DOHH2 (cell line): Measurements from ENCODE around the gene NUP85.

Experiments
- H3F3A ChIP-seq: fragments of 200-600 bp; sonication (generic), shearing (Covaris generic); 2 replicates; pipeline ENCODE4 v1.6.0; 2016; ENCODE audit warnings: antibody characterized with exemption, mild to moderate bottlenecking; ENCODE audit not compliant: control insufficient read depth, insufficient read depth
- H3K27ac ChIP-seq: fragments of 200-600 bp; sonication (generic); 2 replicates; pipeline ENCODE4 v1.5.1; 2014; ENCODE audit warnings: low read depth, mild to moderate bottlenecking, low read length, moderate library complexity
- H3K27me3 ChIP-seq: fragments of 200-600 bp; sonication (generic); 2 replicates; pipeline ENCODE4 v1.6.1; 2014; ENCODE audit warnings: mild to moderate bottlenecking, low read length, mixed read lengths; ENCODE audit not compliant: control insufficient read depth
- H3K36me3 ChIP-seq: fragments of 200-600 bp; sonication (generic); 2 replicates; pipeline ENCODE4 v1.6.1; 2014; ENCODE audit warnings: mild to moderate bottlenecking, low read length, moderate library complexity, mixed read lengths; ENCODE audit not compliant: control insufficient read depth
- H3K4me1 ChIP-seq: fragments of 200-600 bp; sonication (generic); 2 replicates; pipeline ENCODE4 v1.6.1; 2014; ENCODE audit warnings: mild to moderate bottlenecking, low read length, mixed read lengths; ENCODE audit not compliant: control insufficient read depth
- H3K4me2 ChIP-seq: fragments of 200-600 bp; sonication (generic); 2 replicates; pipeline ENCODE4 v1.6.0; 2014; ENCODE audit warnings: mild to moderate bottlenecking, low read length, moderate library complexity
- H3K4me3 ChIP-seq: fragments of 200-600 bp; sonication (generic); 2 replicates; pipeline ENCODE4 v1.5.1; 2014; ENCODE audit warnings: mild to moderate bottlenecking, low read length, mixed read lengths
- H3K79me2 ChIP-seq: fragments of 200-600 bp; sonication (generic); 2 replicates; pipeline ENCODE4 v1.6.1; 2014; ENCODE audit warnings: mild to moderate bottlenecking, low read length, mixed read lengths; ENCODE audit not compliant: control insufficient read depth
- H3K9me2 ChIP-seq: fragments of 200-600 bp; sonication (generic); replicated peaks from 2 replicates; pipeline ENCODE4 v1.6.1; 2014; ENCODE audit warnings: mild to moderate bottlenecking, low read length, mixed read lengths; ENCODE audit not compliant: control insufficient read depth
- H3K9me3 ChIP-seq: fragments of 200-600 bp; sonication (generic); 2 replicates; pipeline ENCODE4 v1.6.1; 2014; ENCODE audit warnings: antibody characterized with exemption, low read length, mixed read lengths; ENCODE audit not compliant: control insufficient read depth, insufficient read depth
- H4K20me1 ChIP-seq: fragments of 200-600 bp; sonication (generic); 2 replicates; pipeline ENCODE4 v1.6.0; 2014; ENCODE audit warnings: low read depth, mild to moderate bottlenecking, antibody characterized with exemption, low read length, moderate library complexity; ENCODE audit not compliant: control insufficient read depth, insufficient read depth
- EZH2phosphoT487 ChIP-seq: fragments of 200-600 bp; sonication (generic); IDR thresholded peaks from 2 replicates; pipeline ENCODE4 v1.6.1; 2017; ENCODE audit warnings: borderline replicate concordance, mild to moderate bottlenecking, antibody characterized with exemption, low read length, moderate library complexity, mixed read lengths
- TF ChIP-seq, protein P1 (sequence below): fragments of 200-600 bp; sonication (generic); IDR thresholded peaks from one replicate; pipeline ENCODE4 v1.5.1; 2014; ENCODE audit warnings: antibody characterized with exemption, mild to moderate bottlenecking, low read depth, low read length; ENCODE audit not compliant: poor library complexity, severe bottlenecking

Gene NUP85

DNA sequence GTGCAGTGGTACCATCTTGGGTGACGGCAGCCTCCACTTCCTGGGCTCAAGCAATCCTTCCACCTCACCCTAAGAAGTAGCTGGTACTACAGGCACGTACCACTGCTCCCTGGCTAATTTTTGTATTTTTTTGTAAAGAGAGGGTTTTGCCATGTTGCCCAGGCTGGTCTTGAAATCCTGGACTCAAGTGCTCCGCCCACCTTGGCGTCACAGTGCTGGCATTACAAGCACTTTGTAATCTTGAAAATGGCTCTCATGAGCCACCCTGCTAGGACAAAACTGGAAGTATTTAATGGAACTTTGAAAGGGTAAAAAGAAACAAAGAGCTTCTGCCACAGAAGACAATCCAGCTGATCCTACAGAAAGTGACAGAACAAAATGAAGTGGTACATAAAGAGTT, 32.0 kb upstream of the NUP85 start:
- peaks cover 97% of the 10 kb centered on the region for H3K79me2 ChIP-seq
- no peak overlapping the region for H3K27ac ChIP-seq
- H3K27me3 ChIP-seq: no peaks in the 10 kb centered on the region
- H3K9me2 ChIP-seq: no peaks in the 10 kb centered on the region
- no peaks in the 10 kb centered on the region; the same call in 1 of the 2 replicates for H4K20me1 ChIP-seq
- peaks cover 4% of the 10 kb centered on the region; the same call in 1 of the 2 replicates for H3K4me1 ChIP-seq
- H3F3A ChIP-seq: peaks cover 18% of the 10 kb centered on the region
- TF ChIP-seq, protein P1, sequence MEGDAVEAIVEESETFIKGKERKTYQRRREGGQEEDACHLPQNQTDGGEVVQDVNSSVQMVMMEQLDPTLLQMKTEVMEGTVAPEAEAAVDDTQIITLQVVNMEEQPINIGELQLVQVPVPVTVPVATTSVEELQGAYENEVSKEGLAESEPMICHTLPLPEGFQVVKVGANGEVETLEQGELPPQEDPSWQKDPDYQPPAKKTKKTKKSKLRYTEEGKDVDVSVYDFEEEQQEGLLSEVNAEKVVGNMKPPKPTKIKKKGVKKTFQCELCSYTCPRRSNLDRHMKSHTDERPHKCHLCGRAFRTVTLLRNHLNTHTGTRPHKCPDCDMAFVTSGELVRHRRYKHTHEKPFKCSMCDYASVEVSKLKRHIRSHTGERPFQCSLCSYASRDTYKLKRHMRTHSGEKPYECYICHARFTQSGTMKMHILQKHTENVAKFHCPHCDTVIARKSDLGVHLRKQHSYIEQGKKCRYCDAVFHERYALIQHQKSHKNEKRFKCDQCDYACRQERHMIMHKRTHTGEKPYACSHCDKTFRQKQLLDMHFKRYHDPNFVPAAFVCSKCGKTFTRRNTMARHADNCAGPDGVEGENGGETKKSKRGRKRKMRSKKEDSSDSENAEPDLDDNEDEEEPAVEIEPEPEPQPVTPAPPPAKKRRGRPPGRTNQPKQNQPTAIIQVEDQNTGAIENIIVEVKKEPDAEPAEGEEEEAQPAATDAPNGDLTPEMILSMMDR: no peak
- no peak for TF ChIP-seq EZH2phosphoT487
- no peaks in the 10 kb centered on the region for H3K9me3 ChIP-seq
- H3K4me2 ChIP-seq: no peak overlapping the region
- peaks cover 93% of the 10 kb centered on the region for H3K36me3 ChIP-seq
- H3K4me3 ChIP-seq: no peak overlapping the region

DNA sequence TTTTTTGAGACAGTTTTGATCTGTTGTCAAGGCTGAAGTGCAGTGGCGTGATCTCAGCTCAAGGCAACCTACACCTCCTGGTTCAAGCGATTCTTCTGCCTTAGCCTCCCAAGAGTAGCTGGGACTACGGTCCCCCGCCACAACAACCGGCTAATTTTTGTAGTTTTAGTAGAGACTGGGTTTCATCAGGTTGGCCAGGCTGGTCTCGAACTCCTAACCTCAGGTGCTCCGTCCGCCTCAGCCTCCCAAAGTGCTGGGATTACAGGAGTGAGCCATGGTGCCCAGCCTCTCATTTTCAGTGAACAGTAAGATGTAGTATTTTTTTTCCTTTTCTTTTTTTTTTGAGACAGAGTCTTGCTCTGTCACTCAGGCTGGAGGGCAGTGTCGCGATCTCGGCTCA, 30.5 kb upstream of the NUP85 start:
- Histone ChIP-seq H4K20me1 (peaks cover 5% of the 10 kb centered on the region; the same call in 1 of the 2 replicates), H3K79me2 (peaks cover 98% of the 10 kb centered on the region), H3K4me3 (no peak overlapping the region), H3F3A (peaks cover 14% of the 10 kb centered on the region), H3K27me3 (no peaks in the 10 kb centered on the region), H3K4me1 (peaks cover 4% of the 10 kb centered on the region; the same call in 1 of the 2 replicates), H3K9me3 (no peaks in the 10 kb centered on the region), H3K9me2 (no peaks in the 10 kb centered on the region), H3K4me2 (no peak overlapping the region), H3K27ac (no peak overlapping the region), H3K36me3 (peaks cover 97% of the 10 kb centered on the region)
- no peak for TF ChIP-seq EZH2phosphoT487
- TF ChIP-seq, protein P1: no peak

DNA sequence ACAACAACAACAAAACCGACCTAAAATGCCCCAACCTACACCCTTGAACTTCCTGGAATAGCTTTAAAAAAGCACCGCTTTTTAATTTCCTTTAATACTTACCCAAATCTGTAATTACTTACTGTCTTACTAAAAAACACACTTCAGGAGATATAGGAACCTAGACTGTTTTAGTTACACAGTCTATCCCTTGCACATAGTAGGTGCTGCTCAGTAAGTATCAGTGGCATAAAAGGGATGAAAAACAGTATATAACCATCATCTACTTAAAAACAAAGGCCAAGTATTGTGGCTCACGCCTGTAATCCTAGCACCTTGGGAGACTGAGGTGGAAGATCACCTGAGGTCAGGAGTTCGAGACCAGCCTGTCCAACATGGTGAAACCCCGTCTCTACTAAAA, 28.9 kb upstream of the NUP85 start:
- Histone ChIP-seq H3K36me3 (peaks cover 96% of the 10 kb centered on the region), H3K4me3 (no peak overlapping the region), H3K4me2 (no peak overlapping the region), H3K27me3 (no peaks in the 10 kb centered on the region), H3K79me2 (peaks cover 98% of the 10 kb centered on the region), H3K9me2 (no peaks in the 10 kb centered on the region), H4K20me1 (peaks cover 12% of the 10 kb centered on the region; the same call in 1 of the 2 replicates), H3K27ac (no peak overlapping the region), H3F3A (peaks cover 14% of the 10 kb centered on the region), H3K4me1 (peaks cover 10% of the 10 kb centered on the region), H3K9me3 (no peaks in the 10 kb centered on the region)
- TF ChIP-seq, protein P1: no peak
- no peak for TF ChIP-seq EZH2phosphoT487

DNA sequence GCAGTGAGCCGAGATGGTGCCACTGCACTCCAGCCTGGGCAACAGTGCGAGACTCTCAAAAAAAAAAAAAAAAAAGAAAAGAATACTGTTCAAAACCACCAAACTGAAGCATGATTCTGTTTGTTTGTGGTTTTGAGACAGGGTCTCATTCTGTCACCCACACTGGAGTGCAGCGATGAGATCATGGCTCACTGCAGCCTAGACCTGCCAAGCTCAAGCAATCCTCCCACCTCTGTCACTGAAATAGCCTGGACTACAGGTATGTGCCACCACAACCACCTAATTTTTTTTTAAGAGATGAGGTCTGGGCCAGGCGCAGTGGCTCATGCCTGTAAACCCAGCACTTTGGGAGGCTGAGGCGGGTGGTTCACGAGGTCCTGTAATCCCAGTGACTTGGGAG, 27.0 kb upstream of the NUP85 start:
- no peak overlapping the region for H3K4me2 ChIP-seq
- no peak overlapping the region for H3K4me3 ChIP-seq
- no peaks in the 10 kb centered on the region for H3K27me3 ChIP-seq
- H3F3A ChIP-seq: peaks cover 8% of the 10 kb centered on the region
- no peaks in the 10 kb centered on the region for H3K9me2 ChIP-seq
- H4K20me1 ChIP-seq: peaks cover 16% of the 10 kb centered on the region; the same call in 1 of the 2 replicates
- peaks cover 97% of the 10 kb centered on the region for H3K79me2 ChIP-seq
- TF ChIP-seq, protein P1: no peak
- no peak for TF ChIP-seq EZH2phosphoT487
- no peak overlapping the region for H3K27ac ChIP-seq
- H3K9me3 ChIP-seq: no peaks in the 10 kb centered on the region
- H3K36me3 ChIP-seq: peaks cover 86% of the 10 kb centered on the region
- peaks cover 14% of the 10 kb centered on the region for H3K4me1 ChIP-seq
